PC-3 (cell line): ENCODE measurements around the gene UBA3. TPM values are rescaled to one million over a fixed set of nuclear protein-coding genes. Genes with fewer than 3 reads are reported as not detected.

ENCODE experiments used
- ATAC-seq: fragments of 200-7000 bp; cut with Tn5 transposase; 2 replicates; pipeline ENCODE4 v1.9.1; 2020; ENCODE audit warnings: mild to moderate bottlenecking, moderate library complexity
- BruUV-seq: library from RNA; stranded (reverse); fragments of 400-500 nt; replicated peaks from 2 replicates; lab custom pipeline; 2021; lab: Mats Ljungman, UMichigan
- CTCF ChIA-PET: fragments of 300-600 bp; sonication (Branson Sonifier 250); formaldehyde crosslinking; loops from one replicate; lab custom pipeline; 2022; ENCODE audit warnings: antibody characterized with exemption; lab: Charles Lee
- POLR2A ChIA-PET: fragments of 300-600 bp; sonication (Branson Sonifier 250); formaldehyde crosslinking; loops from one replicate; lab custom pipeline; 2022; ENCODE audit warnings: antibody characterized with exemption; ENCODE audit not compliant: unreplicated experiment; lab: Charles Lee
- DNase-seq: peaks from one replicate; pipeline ENCODE4 v3.0.0-alpha.2; 2015
- H2AFZ ChIP-seq: fragments of 300-600 bp; sonication (generic); 2 replicates; pipeline ENCODE4 v1.6.0; 2016; ENCODE audit warnings: antibody characterized with exemption, low read length
- H3F3A ChIP-seq: fragments of 300-600 bp; sonication (generic); one replicate; pipeline ENCODE4 v1.6.0; 2017; ENCODE audit warnings: antibody characterized with exemption, low read length, control low read depth, mild to moderate bottlenecking; ENCODE audit not compliant: unreplicated experiment
- H3K27ac ChIP-seq: fragments of 300-600 bp; sonication (generic); 2 replicates; pipeline ENCODE4 v1.5.1; 2016; ENCODE audit warnings: mild to moderate bottlenecking, low read length
- H3K27me3 ChIP-seq: fragments of 300-600 bp; sonication (generic); 2 replicates; pipeline ENCODE4 v1.6.1; 2016; ENCODE audit warnings: low read length, mixed read lengths
- H3K36me3 ChIP-seq: fragments of 300-600 bp; sonication (generic); 2 replicates; pipeline ENCODE4 v1.6.1; 2016; ENCODE audit warnings: low read depth, mixed run types, low read length, mixed read lengths
- H3K4me1 ChIP-seq: fragments of 300-600 bp; sonication (generic); 2 replicates; pipeline ENCODE4 v1.5.1; 2016; ENCODE audit warnings: low read length; ENCODE audit not compliant: insufficient read depth
- H3K4me2 ChIP-seq: fragments of 300-600 bp; sonication (generic); 2 replicates; pipeline ENCODE4 v1.6.0; 2016; ENCODE audit warnings: low read length
- H3K4me3 ChIP-seq: fragments of 300-600 bp; sonication (generic); 2 replicates; pipeline ENCODE4 v1.5.1; 2016; ENCODE audit warnings: mild to moderate bottlenecking, low read length, mixed read lengths
- H3K79me2 ChIP-seq: fragments of 300-600 bp; sonication (generic); 2 replicates; pipeline ENCODE4 v1.6.1; 2017; ENCODE audit warnings: low read length, mixed read lengths
- H3K9ac ChIP-seq: fragments of 300-600 bp; sonication (generic); 2 replicates; pipeline ENCODE4 v1.6.0; 2016; ENCODE audit warnings: mild to moderate bottlenecking, low read length
- H3K9me2 ChIP-seq: fragments of 300-600 bp; sonication (generic); replicated peaks from 2 replicates; pipeline ENCODE4 v1.6.1; 2016; ENCODE audit warnings: mixed run types, low read length, mixed read lengths
- H3K9me3 ChIP-seq: fragments of 300-600 bp; sonication (generic); 2 replicates; pipeline ENCODE4 v1.6.1; 2016; ENCODE audit warnings: low read length, mixed read lengths
- H4K20me1 ChIP-seq: fragments of 300-600 bp; sonication (generic); 2 replicates; pipeline ENCODE4 v1.6.1; 2016; ENCODE audit warnings: low read length, mixed read lengths
- CTCF ChIP-seq: fragments of 300-600 bp; sonication (generic); conservative IDR thresholded peaks from 2 replicates; pipeline ENCODE4 v1.5.1; 2017; ENCODE audit warnings: antibody characterized with exemption, low read depth, mild to moderate bottlenecking, low read length
- EZH2 ChIP-seq: fragments of 300-600 bp; sonication (generic); IDR thresholded peaks from one replicate; pipeline ENCODE4 v1.6.1; 2017; ENCODE audit warnings: antibody characterized with exemption, mild to moderate bottlenecking, low read length; ENCODE audit not compliant: unreplicated experiment
- EZH2phosphoT487 ChIP-seq: fragments of 300-600 bp; sonication (generic); IDR thresholded peaks from 2 replicates; pipeline ENCODE4 v1.6.1; 2018; ENCODE audit warnings: mild to moderate bottlenecking, antibody characterized with exemption, low read length, borderline replicate concordance
- intact Hi-C: fragments of 100-400 bp; cut with micrococcal nuclease; formaldehyde crosslinking; loops from 2 replicates; pipeline ENCODE4 v1.9.0; 2023
- total RNA-seq: library from RNA; depleted of rRNA; stranded (reverse); fragments of >200 nt; gene quantifications from 2 replicates; pipeline ENCODE4 v1.2.3, GENCODE V29; 2014

The UBA3 gene
- total RNA-seq, 1 experiment from 2014 or later, result 27.5 TPM

GRCh38 chr3:69095636-69096035 lies 15.5 kb upstream of the UBA3 start:
- CTCF ChIA-PET, result no interaction called here
- peaks cover 3% of the 10 kb centered on the region for H3K79me2 ChIP-seq
- no peak overlapping the region for H3K27ac ChIP-seq
- H3K9ac ChIP-seq, result no peak overlapping the region
- H3K4me1 ChIP-seq, result no peaks in the 10 kb centered on the region
- TF ChIP-seq EZH2, result no peak
- no peak for TF ChIP-seq EZH2phosphoT487
- TF ChIP-seq CTCF, result no peak
- H3K4me3 ChIP-seq, result no peak overlapping the region
- POLR2A ChIA-PET, result no interaction called here
- no peak for ATAC-seq
- no peaks in the 10 kb centered on the region for H3K27me3 ChIP-seq
- H3K9me3 ChIP-seq, result no peaks in the 10 kb centered on the region
- no peak overlapping the region for H3K4me2 ChIP-seq
- no peaks in the 10 kb centered on the region for H3K9me2 ChIP-seq
- DNase-seq, result no peak
- no peaks in the 10 kb centered on the region for H3K36me3 ChIP-seq
- H2AFZ ChIP-seq, result no peak overlapping the region
- no peaks in the 10 kb centered on the region for H4K20me1 ChIP-seq
- intact Hi-C loops, result no loop called here
- no TSS peak for BruUV-seq
- no peaks in the 10 kb centered on the region for H3F3A ChIP-seq

GRCh38 chr3:69094467-69095205 lies 14.5 kb upstream of the UBA3 start:
- H4K20me1 ChIP-seq, result no peaks in the 10 kb centered on the region
- ChIA-PET POLR2A (no interaction called here), CTCF (no interaction called here)
- H3K9ac ChIP-seq, result no peak overlapping the region
- H2AFZ ChIP-seq, result no peak overlapping the region
- peaks cover 11% of the 10 kb centered on the region for H3K79me2 ChIP-seq
- no peak overlapping the region for H3K4me2 ChIP-seq
- no peaks in the 10 kb centered on the region for H3K27me3 ChIP-seq
- H3K4me1 ChIP-seq, result peaks cover 10% of the 10 kb centered on the region
- no TSS peak for BruUV-seq
- no peaks in the 10 kb centered on the region for H3F3A ChIP-seq
- no peaks in the 10 kb centered on the region for H3K9me2 ChIP-seq
- no peaks in the 10 kb centered on the region for H3K36me3 ChIP-seq
- DNase-seq (no peak), ATAC-seq (no peak)
- no peak overlapping the region for H3K4me3 ChIP-seq
- intact Hi-C loops, result no loop called here
- no peaks in the 10 kb centered on the region for H3K9me3 ChIP-seq
- TF ChIP-seq CTCF, result no peak
- TF ChIP-seq EZH2, result no peak
- no peak for TF ChIP-seq EZH2phosphoT487
- no peak overlapping the region for H3K27ac ChIP-seq

- TF ChIP-seq CTCF (no peak), EZH2 (no peak), EZH2phosphoT487 (no peak)
- peaks cover 37% of the 10 kb centered on the region for H3K79me2 ChIP-seq
- H3K27me3 ChIP-seq, result no peaks in the 10 kb centered on the region
- ATAC-seq, result no peak
- DNase-seq, result no peak
- H4K20me1 ChIP-seq, result no peaks in the 10 kb centered on the region
- peaks cover 26% of the 10 kb centered on the region for H3K4me1 ChIP-seq
- H3K9ac ChIP-seq, result no peak overlapping the region
- H2AFZ ChIP-seq, result no peak overlapping the region
- no peaks in the 10 kb centered on the region for H3F3A ChIP-seq
- H3K4me2 ChIP-seq, result no peak overlapping the region
- H3K27ac ChIP-seq, result no peak overlapping the region
- H3K9me3 ChIP-seq, result no peaks in the 10 kb centered on the region
- H3K36me3 ChIP-seq, result no peaks in the 10 kb centered on the region
- ChIA-PET CTCF (no interaction called here), POLR2A (no interaction called here)
- no peak overlapping the region for H3K4me3 ChIP-seq
- BruUV-seq, result no TSS peak
- no peaks in the 10 kb centered on the region for H3K9me2 ChIP-seq
- intact Hi-C loops, result no loop called here
Measured at GRCh38 chr3:69092030-69092516, 11.9 kb upstream of the UBA3 start.
